Astrocyte of the cerebellum (primary cell): ENCODE measurements around the gene OGFOD2.

Source experiments
- DNase-seq: peaks from one replicate; pipeline ENCODE4 v3.0.0-alpha.2; 2011; ENCODE audit warnings: low read depth
- H3K4me3 ChIP-seq: 2 replicates; pipeline ENCODE4 v1.5.1; 2011; ENCODE audit warnings: mild to moderate bottlenecking, low read depth, low read length, moderate library complexity
- in situ Hi-C: cut with HindIII; loops from 2 replicates; pipeline ENCODE4 v1.10.0; 2017; ENCODE audit warnings: low sequenced_read_pairs
- TF ChIP-seq, protein P1 (sequence below): IDR thresholded peaks from 2 replicates; pipeline ENCODE4 v1.5.1; 2012; ENCODE audit warnings: low read length, low read depth, moderate library complexity, mild to moderate bottlenecking; ENCODE audit errors: missing control alignments

Gene OGFOD2

DNA sequence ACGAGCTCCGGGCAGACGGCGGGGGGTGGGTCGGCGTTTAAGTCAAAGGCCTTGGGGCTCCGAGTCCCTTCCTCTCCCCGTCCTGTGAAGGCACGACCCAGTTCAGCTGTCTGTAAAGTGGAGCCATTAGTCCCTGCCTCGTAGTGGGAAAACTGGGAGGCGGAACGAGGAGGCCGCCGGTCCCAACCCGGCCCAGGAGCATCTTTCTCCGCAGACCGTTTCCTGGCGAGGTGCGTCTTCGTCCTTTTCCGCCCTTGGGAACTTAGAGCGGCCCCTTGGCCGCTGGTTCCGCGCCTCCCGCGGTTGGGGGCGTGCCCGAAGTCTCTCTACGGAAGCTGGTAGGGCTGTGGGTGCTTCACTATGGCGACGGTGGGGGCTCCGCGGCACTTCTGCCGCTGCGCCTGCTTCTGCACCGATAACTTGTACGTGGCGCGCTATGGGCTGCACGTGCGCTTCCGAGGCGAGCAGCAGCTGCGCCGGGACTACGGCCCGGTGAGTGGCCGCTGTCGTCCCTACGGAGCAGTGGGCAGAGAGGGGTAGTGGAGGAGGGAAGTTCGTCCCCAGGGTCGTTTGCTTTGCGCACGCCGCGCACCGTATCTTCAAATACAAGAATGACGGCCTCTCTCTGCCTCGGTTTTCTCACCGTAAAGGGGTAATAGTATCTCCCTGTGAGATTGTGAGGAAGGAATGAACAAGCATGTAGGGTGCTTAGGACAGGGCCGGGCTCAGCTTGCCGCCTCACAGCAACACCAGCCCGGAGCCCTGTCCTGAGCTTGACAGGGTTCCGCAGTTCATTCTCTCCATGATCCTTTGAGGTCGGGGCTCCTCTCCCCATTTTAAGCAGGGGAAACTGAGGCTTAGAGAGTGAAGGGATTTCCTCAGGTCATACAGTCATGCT lies at the start of gene OGFOD2:
Gene OGFOD2 (plus strand): TSS at position 353 of the 898 bp plus-strand sequence. CDS start 8 bp downstream, at position 361.
- TF ChIP-seq, protein P1, sequence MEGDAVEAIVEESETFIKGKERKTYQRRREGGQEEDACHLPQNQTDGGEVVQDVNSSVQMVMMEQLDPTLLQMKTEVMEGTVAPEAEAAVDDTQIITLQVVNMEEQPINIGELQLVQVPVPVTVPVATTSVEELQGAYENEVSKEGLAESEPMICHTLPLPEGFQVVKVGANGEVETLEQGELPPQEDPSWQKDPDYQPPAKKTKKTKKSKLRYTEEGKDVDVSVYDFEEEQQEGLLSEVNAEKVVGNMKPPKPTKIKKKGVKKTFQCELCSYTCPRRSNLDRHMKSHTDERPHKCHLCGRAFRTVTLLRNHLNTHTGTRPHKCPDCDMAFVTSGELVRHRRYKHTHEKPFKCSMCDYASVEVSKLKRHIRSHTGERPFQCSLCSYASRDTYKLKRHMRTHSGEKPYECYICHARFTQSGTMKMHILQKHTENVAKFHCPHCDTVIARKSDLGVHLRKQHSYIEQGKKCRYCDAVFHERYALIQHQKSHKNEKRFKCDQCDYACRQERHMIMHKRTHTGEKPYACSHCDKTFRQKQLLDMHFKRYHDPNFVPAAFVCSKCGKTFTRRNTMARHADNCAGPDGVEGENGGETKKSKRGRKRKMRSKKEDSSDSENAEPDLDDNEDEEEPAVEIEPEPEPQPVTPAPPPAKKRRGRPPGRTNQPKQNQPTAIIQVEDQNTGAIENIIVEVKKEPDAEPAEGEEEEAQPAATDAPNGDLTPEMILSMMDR, result no peak
- DNase-seq, result peak; percentile 66
- H3K4me3 ChIP-seq, result peak within 1 kb of the TSS; percentile 96
- in situ Hi-C loops, result no loop called here

DNA sequence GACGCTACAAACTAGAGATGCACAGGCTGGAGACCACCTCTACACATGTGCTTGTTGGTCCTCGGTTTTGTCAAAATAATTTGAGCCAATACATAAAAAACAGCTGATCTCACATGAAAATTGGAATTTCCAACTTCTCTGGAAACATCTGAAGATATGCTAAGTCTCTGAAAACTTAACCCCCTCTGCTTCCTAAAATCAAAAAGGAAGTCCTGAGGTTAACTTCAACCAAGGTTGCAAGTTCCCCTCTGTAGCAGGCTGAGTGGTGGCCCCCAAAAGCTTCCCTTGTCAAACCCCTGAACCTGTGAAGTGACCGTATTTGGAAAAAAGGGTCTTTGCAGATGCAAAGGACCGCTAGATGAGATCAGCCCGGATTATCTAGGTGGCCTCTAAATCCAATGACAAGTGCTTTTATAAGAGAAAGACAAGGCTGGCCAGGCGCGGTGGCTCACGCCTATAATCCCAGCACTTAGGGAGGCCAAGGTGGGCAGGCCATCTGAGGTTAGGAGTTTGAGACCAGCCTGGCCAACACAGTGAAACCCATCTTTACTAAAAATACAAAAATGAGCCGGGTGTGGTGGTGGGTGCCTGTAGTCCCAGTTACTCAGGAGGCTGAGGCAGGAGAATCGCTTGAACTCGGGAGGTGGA lies 47.2 kb upstream of the OGFOD2 start:
- in situ Hi-C loops, result no loop called here
- DNase-seq, result no peak
- TF ChIP-seq, protein P1, result no peak
- no peak overlapping the region for H3K4me3 ChIP-seq

DNA sequence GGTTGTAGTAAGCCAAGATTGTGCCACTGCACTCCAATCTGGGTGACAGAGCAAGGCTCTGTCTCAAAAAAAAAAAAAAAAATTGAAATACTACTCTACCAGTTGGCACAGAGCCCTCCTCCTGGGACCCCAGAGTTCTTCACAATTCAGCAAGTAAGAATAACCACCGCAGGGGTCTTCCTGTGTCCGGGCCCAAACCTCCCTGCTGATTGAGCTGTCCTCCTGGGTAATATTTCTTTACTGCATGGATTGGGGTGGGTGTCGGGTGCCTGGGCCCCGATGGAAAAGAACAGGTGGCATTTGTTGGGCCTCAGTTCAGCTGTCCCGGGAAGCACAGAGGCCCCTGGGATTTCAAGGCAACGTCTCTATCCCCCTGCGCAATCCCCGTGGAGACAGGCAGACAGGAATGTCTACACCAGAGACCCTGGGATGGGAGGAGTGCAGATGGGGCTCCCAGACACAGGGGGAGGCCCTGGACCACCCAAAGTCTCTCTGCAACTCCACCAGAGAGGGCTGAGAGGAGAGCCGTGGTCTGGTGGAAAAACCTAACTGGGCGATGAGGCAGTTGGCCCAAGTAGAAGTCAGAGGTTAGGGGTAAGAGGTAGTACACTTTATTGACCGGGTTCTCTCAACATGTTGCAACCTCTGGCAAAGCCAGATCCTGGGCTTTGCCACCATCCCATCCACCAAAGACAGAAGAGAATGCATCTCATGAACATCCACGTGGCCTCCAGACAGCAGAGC lies 46.5 kb upstream of the OGFOD2 start:
- DNase-seq, result no peak
- in situ Hi-C loops, result no loop called here
- no peak overlapping the region for H3K4me3 ChIP-seq
- TF ChIP-seq, protein P1, result no peak

- in situ Hi-C loops, result no loop called here
- DNase-seq, result no peak
- TF ChIP-seq, protein P1, result no peak
- no peak overlapping the region for H3K4me3 ChIP-seq
These were observed 45.9 kb upstream of the OGFOD2 start for GRCh38 chr12:122929148-122929538.

DNA sequence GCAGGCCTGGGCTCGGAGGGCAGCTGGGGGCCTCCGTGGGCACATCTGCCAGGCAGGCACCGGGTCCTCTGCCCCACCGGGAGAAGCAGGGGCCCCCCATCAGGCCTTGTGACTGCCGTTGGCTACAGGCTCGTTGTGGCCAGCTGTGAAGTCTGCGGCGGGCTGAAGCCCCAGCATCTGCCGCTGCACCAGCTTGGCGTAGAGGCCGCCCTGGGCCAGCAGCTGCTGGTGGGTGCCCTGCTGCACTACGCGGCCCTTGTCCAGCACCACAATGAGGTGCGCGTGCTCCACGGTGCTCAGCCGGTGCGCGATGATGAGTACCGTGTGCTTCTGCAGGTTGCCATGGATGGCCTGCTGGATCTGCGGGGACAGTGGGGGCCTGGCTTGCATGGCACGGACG lies 45.2 kb upstream of the OGFOD2 start:
- H3K4me3 ChIP-seq, result no peak overlapping the region
- in situ Hi-C loops, result no loop called here
- TF ChIP-seq, protein P1, result no peak

DNA sequence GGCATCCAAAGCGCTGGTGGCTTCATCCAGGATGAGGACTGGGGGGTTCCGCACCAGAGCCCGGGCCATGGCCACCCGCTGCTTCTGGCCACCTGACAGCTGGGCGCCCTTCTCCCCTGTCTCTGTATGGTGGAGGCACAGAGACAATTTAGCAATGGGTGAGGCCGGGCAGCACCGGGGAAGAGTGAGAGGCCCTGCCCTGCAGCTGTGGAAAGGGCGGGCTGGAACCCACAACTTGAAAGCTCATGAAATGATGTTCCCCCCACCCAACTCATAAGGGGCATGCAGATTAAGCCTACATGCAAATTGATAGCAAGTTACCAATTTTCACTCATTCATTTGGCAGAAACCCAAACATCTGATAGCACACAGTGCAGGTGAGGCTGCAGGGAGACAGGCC lies 42.8 kb upstream of the OGFOD2 start:
- no peak overlapping the region for H3K4me3 ChIP-seq
- TF ChIP-seq, protein P1, result no peak
- DNase-seq, result no peak
- in situ Hi-C loops, result no loop called here

More for the DNA sequence above, 45.2 kb upstream of the OGFOD2 start:
- no peak for DNase-seq
